Measurements from ENCODE around the gene ESPL1.

The ESPL1 gene

GRCh38 chr12:53340398-53340797 lies 72.3 kb downstream of the ESPL1 start:
- DNase-seq (ENCODE audit: insufficient read length, low spot score) = no peak
- TF ChIP-seq, protein P1, sequence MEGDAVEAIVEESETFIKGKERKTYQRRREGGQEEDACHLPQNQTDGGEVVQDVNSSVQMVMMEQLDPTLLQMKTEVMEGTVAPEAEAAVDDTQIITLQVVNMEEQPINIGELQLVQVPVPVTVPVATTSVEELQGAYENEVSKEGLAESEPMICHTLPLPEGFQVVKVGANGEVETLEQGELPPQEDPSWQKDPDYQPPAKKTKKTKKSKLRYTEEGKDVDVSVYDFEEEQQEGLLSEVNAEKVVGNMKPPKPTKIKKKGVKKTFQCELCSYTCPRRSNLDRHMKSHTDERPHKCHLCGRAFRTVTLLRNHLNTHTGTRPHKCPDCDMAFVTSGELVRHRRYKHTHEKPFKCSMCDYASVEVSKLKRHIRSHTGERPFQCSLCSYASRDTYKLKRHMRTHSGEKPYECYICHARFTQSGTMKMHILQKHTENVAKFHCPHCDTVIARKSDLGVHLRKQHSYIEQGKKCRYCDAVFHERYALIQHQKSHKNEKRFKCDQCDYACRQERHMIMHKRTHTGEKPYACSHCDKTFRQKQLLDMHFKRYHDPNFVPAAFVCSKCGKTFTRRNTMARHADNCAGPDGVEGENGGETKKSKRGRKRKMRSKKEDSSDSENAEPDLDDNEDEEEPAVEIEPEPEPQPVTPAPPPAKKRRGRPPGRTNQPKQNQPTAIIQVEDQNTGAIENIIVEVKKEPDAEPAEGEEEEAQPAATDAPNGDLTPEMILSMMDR (IDR thresholded peaks at IDR 0.05; ENCODE audit: insufficient read depth, missing control alignments) = no peak
- FAIRE-seq = no peak
